Tibial nerve (tissue), 4 donors: ENCODE measurements around the gene METRNL.

ENCODE experiments used
- EP300 ChIP-seq, 2 donors: sonication (generic); formaldehyde crosslinking; IDR thresholded peaks; one replicate each; pipeline ENCODE4 v1.6.1; 2017; ENCODE audit warnings: antibody characterized with exemption in 2 of 2, mild to moderate bottlenecking in 1 of 2
- POLR2A ChIP-seq, 2 donors: fragments of 450-650 bp; IDR thresholded peaks; one replicate each; pipeline ENCODE4 v1.6.1; 2017; ENCODE audit warnings: antibody characterized with exemption in 2 of 2, mild to moderate bottlenecking in 2 of 2, moderate library complexity in 2 of 2
- TF ChIP-seq, protein P1 (sequence below), 5 experiments: fragments of 200-600 bp in 3 of 5; fragments of 450-650 bp in 2 of 5; sonication (generic) in 3 of 5; IDR thresholded peaks; one replicate each; pipeline ENCODE4 v1.5.1; 2016 to 2019; ENCODE audit warnings: antibody characterized with exemption in 5 of 5, mild to moderate bottlenecking in 3 of 5, moderate library complexity in 2 of 5

DNA sequence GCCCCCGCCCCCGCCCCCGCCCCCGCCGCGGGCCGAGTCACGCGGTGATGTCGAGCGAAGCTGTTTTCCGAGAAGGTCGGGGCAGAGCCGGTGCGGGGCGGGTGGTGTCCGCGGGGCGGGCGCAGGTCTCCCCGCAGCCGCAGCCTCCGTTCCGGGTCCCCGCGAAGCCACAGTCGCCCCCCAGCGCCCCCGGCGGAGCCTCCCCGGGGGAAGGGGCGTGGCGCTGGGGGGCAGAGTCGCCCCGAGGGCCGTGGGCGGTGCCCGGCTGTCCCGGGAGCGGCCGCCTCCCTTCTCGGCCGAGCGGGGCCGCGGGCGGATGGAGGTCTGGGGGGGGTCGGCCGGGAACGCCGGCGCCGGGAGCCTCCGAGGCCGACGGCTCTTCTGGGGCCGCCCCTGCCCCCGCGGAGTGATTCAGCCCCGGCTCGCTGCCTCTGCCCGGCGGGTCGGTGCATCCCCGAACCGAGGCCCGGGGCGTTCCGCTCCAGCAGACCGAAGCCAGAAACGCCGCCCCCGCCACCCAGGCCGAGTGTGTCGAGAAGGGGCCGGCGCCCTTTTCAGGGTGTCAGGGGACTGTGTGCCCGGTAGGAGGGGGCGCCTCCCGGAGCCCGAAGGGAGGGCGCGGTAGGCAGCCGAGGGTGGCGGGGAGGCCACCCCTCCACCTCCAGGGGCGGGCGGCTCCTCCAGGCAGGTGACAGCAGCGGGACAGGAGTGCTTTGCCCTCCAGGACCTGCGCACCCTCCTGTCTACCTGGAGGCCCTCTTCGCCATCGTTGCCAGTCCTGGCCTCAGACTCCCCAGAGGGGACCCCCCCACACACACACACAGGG, 1.7 kb downstream of the METRNL start:
- TF ChIP-seq, protein P1, sequence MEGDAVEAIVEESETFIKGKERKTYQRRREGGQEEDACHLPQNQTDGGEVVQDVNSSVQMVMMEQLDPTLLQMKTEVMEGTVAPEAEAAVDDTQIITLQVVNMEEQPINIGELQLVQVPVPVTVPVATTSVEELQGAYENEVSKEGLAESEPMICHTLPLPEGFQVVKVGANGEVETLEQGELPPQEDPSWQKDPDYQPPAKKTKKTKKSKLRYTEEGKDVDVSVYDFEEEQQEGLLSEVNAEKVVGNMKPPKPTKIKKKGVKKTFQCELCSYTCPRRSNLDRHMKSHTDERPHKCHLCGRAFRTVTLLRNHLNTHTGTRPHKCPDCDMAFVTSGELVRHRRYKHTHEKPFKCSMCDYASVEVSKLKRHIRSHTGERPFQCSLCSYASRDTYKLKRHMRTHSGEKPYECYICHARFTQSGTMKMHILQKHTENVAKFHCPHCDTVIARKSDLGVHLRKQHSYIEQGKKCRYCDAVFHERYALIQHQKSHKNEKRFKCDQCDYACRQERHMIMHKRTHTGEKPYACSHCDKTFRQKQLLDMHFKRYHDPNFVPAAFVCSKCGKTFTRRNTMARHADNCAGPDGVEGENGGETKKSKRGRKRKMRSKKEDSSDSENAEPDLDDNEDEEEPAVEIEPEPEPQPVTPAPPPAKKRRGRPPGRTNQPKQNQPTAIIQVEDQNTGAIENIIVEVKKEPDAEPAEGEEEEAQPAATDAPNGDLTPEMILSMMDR (IDR thresholded peaks at IDR 0.05): no peak
- TF ChIP-seq POLR2A (IDR thresholded peaks at IDR 0.05) (peak in 1 of 2 donors; percentile 19), EP300 (IDR thresholded peaks at IDR 0.05) (peak in 1 of 2 donors; percentile 2)
